ENCODE measurements around the gene ATP2B3. TPM values are rescaled to one million over a fixed set of nuclear protein-coding genes. Genes with fewer than 3 reads are reported as not detected.

Gene ATP2B3
- total and polyA plus RNA-seq, 2 of the 4 experiments (the other 2 are of a cell fraction): under 0.01 to 0.03 TPM

GRCh38 chrX:153557618-153558355 lies 40.3 kb downstream of the ATP2B3 start:
- Histone ChIP-seq H2BK120ac (ENCODE audit: low read depth, low read length) (no peak overlapping the region), H4K91ac (ENCODE audit: insufficient read depth, low read depth, low read length) (no peak overlapping the region), H3K36me3 (ENCODE audit: control insufficient read depth, insufficient read depth, low read length) (no peaks in the 10 kb centered on the region), H2AK9ac (replicated peaks; ENCODE audit: low read depth, low read length, poor library complexity) (no peak overlapping the region), H3K4me3 (ENCODE audit: insufficient read depth, low read depth, low read length) (no peak overlapping the region), H3K4me2 (ENCODE audit: low read depth, low read length) (no peak overlapping the region), H2BK15ac (ENCODE audit: low read depth, low read length) (no peak overlapping the region), H2AFZ (replicated peaks; ENCODE audit: low read length, poor library complexity) (no peak overlapping the region), H4K5ac (ENCODE audit: low read depth, low read length) (no peak overlapping the region), H3K4me1 (ENCODE audit: control insufficient read depth, insufficient read depth, low read length) (no peaks in the 10 kb centered on the region), H3K4ac (ENCODE audit: low read depth, low read length) (no peak overlapping the region), H3K9ac (ENCODE audit: low read depth, low read length) (no peak overlapping the region), H3K23ac (ENCODE audit: low read depth, low read length) (no peak overlapping the region), H3K27me3 (ENCODE audit: control insufficient read depth, insufficient read depth, low read length) (peaks cover 13% of the 10 kb centered on the region; the same call in 1 of the 2 replicates), H3K9me3 (ENCODE audit: control insufficient read depth, insufficient read depth, low read length) (no peaks in the 10 kb centered on the region; the same call in 1 of the 2 replicates), H3K27ac (ENCODE audit: insufficient read depth, low read length) (no peak overlapping the region), H2BK20ac (ENCODE audit: low read depth, low read length) (no peak overlapping the region), H3K9me1 (ENCODE audit: insufficient read depth, low read length) (no peaks in the 10 kb centered on the region), H3K79me1 (ENCODE audit: low read depth in 1 of 2, low read length in 2 of 2) (no peaks in the 10 kb centered on the region), H4K8ac (ENCODE audit: low read depth in 2 of 2, low read length in 2 of 2) (no peak overlapping the region), H2BK5ac (ENCODE audit: low read depth, low read length, poor library complexity, severe bottlenecking) (no peak overlapping the region), H2AK5ac (ENCODE audit: low read depth, low read length) (no peak overlapping the region), H3K18ac (ENCODE audit: low read depth, low read length) (no peak overlapping the region), H3K14ac (replicated peaks; ENCODE audit: low read depth, low read length) (no peak overlapping the region), H3K56ac (ENCODE audit: extremely low read depth, insufficient read depth, low read length) (no peak overlapping the region), H4K20me1 (ENCODE audit: insufficient read depth, low read length) (no peaks in the 10 kb centered on the region)
- POLR2A ChIA-PET (ENCODE audit: unreplicated experiment): no interaction called here
- WGBS, 2 experiments (ENCODE audit: extremely low coverage in 2 of 2, insufficient read length in 1 of 2): 53% methylated on average over 3 of the region's 19 CpGs; no CpG with 5 or more reads in 1 of the 2 experiments
- no TSS peak for BruUV-seq (replicated peaks)
- in situ Hi-C loops (cut with MboI; ENCODE audit: low sequenced_read_pairs) (loop anchor here (5.0 kb wide), 1 partner anchor 110 kb away; no protein-coding TSS in a partner anchor), dilution Hi-C loops (cut with HindIII; ENCODE audit: low sequenced_read_pairs, unreplicated experiment) (no loop called here), intact Hi-C loops (cut with micrococcal nuclease) (no loop called here)
- ATAC-seq (ENCODE audit: low read depth) (no peak), DNase-seq (no peak)
- CTCF ChIA-PET: no interaction called here
- TF ChIP-seq MAFK (IDR thresholded peaks at IDR 0.05; ENCODE audit: low read depth, low read length) (no peak), CTCF (conservative IDR thresholded peaks at IDR 0.05; ENCODE audit: low read depth, low read length) (no peak), RFX5 (IDR thresholded peaks at IDR 0.05; ENCODE audit: low read depth, low read length) (no peak), RAD21 (IDR thresholded peaks at IDR 0.05; ENCODE audit: low read length) (no peak), SMC3 (IDR thresholded peaks at IDR 0.05; ENCODE audit: low read depth, low read length) (no peak), POLR2A (IDR thresholded peaks at IDR 0.05; ENCODE audit: low read depth, low read length) (no peak), USF2 (IDR thresholded peaks at IDR 0.05; ENCODE audit: low read depth, low read length) (no peak), MAZ (IDR thresholded peaks at IDR 0.05; ENCODE audit: borderline replicate concordance, low read depth, low read length) (no peak), RCOR1 (IDR thresholded peaks at IDR 0.05; ENCODE audit: insufficient replicate concordance, low read length) (no peak), CEBPB (IDR thresholded peaks at IDR 0.05; ENCODE audit: low read depth, low read length) (no peak)
